GM19193 (cell line): ENCODE results near the gene CHN2.

Experiments
- POLR2A ChIP-seq: IDR thresholded peaks from 4 replicates; pipeline ENCODE4 v1.6.1; 2011; ENCODE audit not compliant: insufficient read depth, insufficient read length; ENCODE audit errors: extremely low read depth

The CHN2 gene

DNA sequence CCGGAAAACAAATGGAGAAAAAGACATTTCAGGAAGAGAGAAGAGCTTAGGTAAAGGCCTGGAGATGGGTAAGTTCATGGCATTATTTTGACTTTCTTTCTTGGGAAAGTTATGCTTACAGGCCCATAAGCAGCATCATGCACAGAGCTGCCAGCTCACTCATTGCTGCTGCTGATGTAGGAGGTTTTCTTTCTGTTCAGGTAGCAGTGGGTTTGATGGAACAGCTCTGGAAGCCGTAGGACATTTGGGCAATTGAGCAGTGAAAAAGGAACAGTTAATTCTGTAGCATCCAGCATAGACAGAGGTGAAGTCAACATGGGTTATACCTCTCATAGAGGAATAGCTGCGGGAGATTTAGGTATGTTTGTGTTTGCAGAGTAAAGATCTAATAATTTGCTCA lies 3.3 kb downstream of the CHN2 start:
- no peak for TF ChIP-seq POLR2A

DNA sequence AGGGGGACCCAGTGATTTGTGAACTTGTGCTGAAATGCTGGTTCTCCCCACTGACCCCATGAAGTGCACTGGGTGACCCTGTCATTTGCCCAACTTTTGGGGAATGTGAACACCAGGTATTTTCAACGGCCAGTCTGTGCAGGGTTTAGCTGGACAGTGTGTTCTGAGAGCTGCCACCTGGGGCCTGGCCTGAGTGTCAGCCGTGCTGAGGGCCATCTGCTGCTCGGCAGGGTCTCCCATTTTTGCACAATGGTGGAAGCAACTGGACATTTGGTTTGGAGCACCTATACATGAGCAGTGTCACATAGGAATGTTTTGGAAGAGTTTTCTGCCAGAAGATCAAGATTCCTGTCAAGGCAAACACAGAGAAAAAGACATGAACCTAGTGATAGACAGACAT lies 5.2 kb downstream of the CHN2 start:
- no peak for TF ChIP-seq POLR2A

DNA sequence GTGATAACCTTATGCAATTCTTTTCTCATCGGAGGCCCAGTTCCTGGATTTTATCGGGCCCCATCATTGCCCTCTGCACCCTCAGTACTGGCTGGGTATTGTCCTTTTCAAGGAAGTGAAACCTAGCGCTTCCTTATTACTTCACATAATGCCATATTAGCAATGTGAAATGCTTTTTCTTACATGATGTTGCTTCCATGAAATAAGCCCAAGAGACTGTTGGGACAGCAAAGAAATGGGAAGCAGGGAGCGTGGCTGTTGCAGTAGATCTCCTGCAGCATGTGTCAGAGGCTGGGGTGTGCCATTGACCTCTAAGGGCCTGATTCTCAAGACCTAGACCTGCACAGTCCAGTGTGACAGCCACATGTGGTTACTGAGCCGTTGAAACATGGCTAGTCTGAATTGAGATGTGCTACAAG lies 8.1 kb downstream of the CHN2 start:
- TF ChIP-seq POLR2A: no peak

GRCh38 chr7:29204491-29205272 lies 10.1 kb downstream of the CHN2 start:
- no peak for TF ChIP-seq POLR2A

DNA sequence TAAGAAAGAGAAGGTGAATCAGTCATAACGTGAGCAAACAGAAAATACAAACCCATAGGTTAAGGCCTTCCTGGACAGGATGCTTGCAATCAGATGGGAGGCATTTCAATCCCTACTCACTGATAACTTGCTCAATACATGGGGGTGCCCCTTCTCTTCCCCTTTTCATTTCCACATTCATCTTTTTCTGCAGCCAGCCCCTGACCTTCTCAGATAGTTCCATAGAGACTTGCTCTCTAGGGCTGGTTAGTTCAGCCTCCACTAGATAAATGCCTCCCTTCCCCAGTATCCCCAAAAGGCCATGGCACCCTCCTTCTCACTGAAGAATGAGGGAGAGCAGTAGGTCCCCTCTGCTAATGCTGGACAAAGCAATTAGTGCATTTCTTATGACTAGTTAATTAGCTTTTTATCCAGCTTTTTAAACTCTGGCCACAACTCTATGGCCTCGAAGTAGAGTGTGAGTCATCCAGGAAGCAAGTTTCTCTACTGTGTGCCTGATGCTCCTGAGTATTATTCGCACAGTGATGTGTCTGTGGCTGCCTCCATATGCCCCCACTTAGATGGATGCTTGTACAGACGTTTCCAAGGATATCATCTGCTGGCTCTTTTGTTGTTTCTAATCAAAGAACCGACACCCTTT lies 12.7 kb downstream of the CHN2 start:
- TF ChIP-seq POLR2A: no peak

DNA sequence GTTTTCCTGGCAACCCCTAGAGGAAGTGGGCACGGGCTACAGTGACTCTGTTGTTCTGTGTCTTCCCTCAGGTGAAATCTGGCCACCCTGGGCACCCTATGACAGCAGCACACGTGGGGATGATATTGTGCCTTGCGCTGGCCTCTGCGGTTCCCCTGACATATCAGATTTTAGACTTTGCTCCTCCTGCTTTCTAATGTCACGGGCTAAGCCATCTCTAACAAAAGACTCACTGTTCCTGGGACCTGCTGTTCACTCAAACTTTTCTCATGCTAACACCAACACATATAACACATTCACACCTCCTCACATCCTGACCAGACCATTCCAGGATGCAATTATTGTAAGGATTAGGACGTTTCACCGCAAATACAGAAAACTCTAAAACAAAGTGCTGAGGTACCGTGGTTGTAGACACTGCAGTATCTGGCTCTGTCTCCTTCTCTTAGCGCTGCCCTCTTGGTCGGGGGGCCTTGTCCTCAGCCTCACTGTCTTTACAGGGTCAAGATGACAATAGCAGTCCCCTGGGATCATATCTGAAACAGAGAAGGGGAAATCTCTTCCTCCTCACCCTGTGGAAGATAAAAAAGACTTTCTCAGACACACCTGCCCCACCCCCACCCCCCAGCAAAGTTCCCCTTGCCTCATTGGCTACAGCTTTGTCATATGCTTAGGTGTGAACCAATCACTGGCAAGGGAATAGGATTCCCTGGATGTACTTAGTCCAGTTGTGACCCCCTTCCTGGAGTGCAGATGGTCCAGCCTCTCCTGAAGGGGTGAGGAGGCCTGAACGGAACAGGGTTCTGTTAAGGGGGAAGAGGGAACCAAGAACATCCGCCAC lies 14.1 kb downstream of the CHN2 start:
- no peak for TF ChIP-seq POLR2A

DNA sequence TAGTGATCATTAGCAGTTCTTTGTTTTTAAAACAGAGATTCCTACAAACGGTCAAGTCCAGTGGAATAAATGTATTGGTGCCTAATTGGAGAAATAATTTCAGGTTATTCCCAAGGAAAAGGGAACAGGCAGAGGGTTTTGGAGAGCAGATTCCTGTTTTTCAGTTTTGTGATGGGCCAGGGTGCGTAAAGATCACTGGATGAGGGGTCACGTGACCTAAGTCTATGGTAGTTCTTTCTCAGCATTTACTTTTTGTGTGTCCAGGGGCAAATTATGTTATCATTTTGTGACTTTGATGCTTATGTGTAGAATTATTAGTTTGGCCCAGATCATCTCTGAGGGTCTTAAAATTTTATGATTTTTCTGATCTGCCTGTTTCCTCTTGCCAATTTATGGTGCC lies 15.2 kb downstream of the CHN2 start:
- TF ChIP-seq POLR2A: no peak

GRCh38 chr7:29214056-29214455 lies 19.5 kb downstream of the CHN2 start:
- TF ChIP-seq POLR2A: no peak

- no peak for TF ChIP-seq POLR2A
Observed at GRCh38 chr7:29214816-29215215, 20.2 kb downstream of the CHN2 start.

GRCh38 chr7:29216128-29216527 lies 21.6 kb downstream of the CHN2 start:
- no peak for TF ChIP-seq POLR2A

DNA sequence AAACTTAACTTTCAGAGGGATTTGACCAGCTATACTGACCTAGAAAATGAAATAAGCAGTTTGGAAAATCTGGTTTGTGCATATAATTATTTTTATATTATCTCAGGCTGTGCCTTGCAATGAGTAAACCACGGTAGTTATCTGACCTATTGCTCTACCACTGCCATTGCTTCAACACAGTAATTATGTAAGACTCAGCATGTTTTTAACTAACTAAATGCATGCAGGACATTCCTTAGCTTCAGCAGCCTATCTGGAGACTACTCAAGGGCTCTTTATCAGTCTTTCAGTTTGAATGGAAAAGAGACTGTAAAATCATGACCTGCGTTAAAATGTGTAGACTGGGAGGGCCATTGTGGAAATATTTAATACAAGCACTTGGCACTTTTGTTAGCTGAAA lies 22.5 kb downstream of the CHN2 start:
- no peak for TF ChIP-seq POLR2A

DNA sequence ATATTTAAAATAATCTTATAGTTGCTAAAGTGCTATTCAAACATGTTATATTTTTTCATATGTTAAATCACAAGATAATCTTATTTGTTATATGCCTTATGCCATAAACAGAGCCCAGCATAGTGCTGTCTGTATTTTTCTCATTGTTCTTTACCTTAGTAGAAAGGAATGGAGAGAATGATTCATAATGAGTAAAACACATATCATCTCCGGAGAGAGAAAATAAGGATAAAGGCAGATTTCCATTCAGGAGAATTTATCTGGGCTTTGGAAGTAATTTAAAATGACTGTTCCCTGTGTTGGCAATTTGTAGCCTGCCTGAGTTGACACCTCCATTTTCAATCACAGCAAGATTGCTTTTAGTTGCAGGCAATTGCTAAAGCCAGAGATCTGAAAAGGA lies 30.2 kb downstream of the CHN2 start:
- no peak for TF ChIP-seq POLR2A

DNA sequence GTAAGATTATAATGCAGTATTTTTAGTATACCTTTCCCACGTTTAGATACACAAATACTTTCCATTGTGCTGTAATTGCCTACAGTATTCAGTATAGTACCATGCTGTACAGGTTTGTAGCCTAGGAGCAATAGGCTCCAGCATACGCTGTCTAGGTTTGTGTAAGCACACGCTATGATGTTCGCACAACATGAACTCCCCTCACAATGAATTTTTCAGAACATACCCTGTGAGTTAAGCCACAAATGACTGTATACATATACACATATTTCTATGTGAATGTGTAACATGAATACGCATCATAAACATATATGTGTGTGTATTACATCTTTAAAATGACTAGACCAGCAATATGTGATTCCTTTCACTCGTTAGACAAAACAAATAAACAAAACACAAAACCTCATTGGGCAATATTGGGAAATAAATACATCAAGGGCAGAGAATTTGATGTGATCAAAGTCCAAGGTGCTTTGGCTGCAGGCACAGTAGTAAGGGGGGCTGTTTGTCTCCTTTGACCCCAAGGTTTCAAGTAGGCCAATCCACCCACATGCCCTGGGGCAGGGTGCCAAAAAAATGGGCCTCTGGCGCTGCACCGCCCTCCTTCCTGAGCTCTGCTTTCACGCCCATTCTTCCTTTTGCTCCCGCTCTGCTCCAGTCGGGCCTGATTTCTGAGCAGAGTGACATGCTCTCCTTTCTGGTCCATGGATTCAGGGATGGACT lies 33.9 kb downstream of the CHN2 start:
- no peak for TF ChIP-seq POLR2A

- no peak for TF ChIP-seq POLR2A
Observed at GRCh38 chr7:29229066-29229465, 34.5 kb downstream of the CHN2 start.

- no peak for TF ChIP-seq POLR2A
Observed at GRCh38 chr7:29229946-29230345, 35.4 kb downstream of the CHN2 start.
